ENCODE results near the gene KSR2. TPM values are rescaled to one million over a fixed set of nuclear protein-coding genes. Genes with fewer than 3 reads are reported as not detected.

The KSR2 gene
- total RNA-seq, 1 donor from 2014 or later, result not detected

- Mint-ChIP-seq H3K4me3 (ENCODE audit: unreplicated experiment) (no peak overlapping the region), H3K36me3 (ENCODE audit: low read depth) (no peaks in the 10 kb centered on the region), H3K9me3 (ENCODE audit: low read depth) (no peaks in the 10 kb centered on the region), H3K27me3 (ENCODE audit: low read depth) (peaks cover 5% of the 10 kb centered on the region), H3K4me1 (ENCODE audit: low read depth) (peaks cover 29% of the 10 kb centered on the region), H3K27ac (ENCODE audit: unreplicated experiment) (no peak overlapping the region)
- TF ChIP-seq CTCF (IDR thresholded peaks at IDR 0.05), result no peak
- no peak for DNase-seq (ENCODE audit: low spot score)
Measured at GRCh38 chr12:117662620-117663395, 306.0 kb downstream of the KSR2 start.

GRCh38 chr12:117662220-117662619 lies 306.6 kb downstream of the KSR2 start:
- Mint-ChIP-seq H3K36me3 (ENCODE audit: low read depth) (no peaks in the 10 kb centered on the region), H3K4me3 (ENCODE audit: unreplicated experiment) (no peak overlapping the region), H3K27me3 (ENCODE audit: low read depth) (peaks cover 4% of the 10 kb centered on the region), H3K4me1 (ENCODE audit: low read depth) (peaks cover 27% of the 10 kb centered on the region), H3K9me3 (ENCODE audit: low read depth) (no peaks in the 10 kb centered on the region), H3K27ac (ENCODE audit: unreplicated experiment) (no peak overlapping the region)
- no peak for DNase-seq (ENCODE audit: low spot score)
- TF ChIP-seq CTCF (IDR thresholded peaks at IDR 0.05), result no peak

GRCh38 chr12:117661471-117661870 lies 307.3 kb downstream of the KSR2 start:
- Mint-ChIP-seq H3K9me3 (ENCODE audit: low read depth) (no peaks in the 10 kb centered on the region), H3K27me3 (ENCODE audit: low read depth) (no peaks in the 10 kb centered on the region)
- no peak for DNase-seq (ENCODE audit: low spot score)

GRCh38 chr12:117660896-117661295 lies 307.9 kb downstream of the KSR2 start:
- no peaks in the 10 kb centered on the region for H3K27me3 Mint-ChIP-seq (ENCODE audit: low read depth)
- no peaks in the 10 kb centered on the region for H3K36me3 Mint-ChIP-seq (ENCODE audit: low read depth)
- no peak for TF ChIP-seq CTCF (IDR thresholded peaks at IDR 0.05)
- H3K9me3 Mint-ChIP-seq (ENCODE audit: low read depth), result no peaks in the 10 kb centered on the region
- DNase-seq (ENCODE audit: low spot score), result no peak
- H3K4me1 Mint-ChIP-seq (ENCODE audit: low read depth), result peaks cover 21% of the 10 kb centered on the region
- no peak overlapping the region for H3K4me3 Mint-ChIP-seq (ENCODE audit: unreplicated experiment)
- H3K27ac Mint-ChIP-seq (ENCODE audit: unreplicated experiment), result no peak overlapping the region

More at GRCh38 chr12:117661471-117661870, 307.3 kb downstream of the KSR2 start:
- H3K36me3 Mint-ChIP-seq (ENCODE audit: low read depth), result no peaks in the 10 kb centered on the region
- no peak for TF ChIP-seq CTCF (IDR thresholded peaks at IDR 0.05)
- no peak overlapping the region for H3K27ac Mint-ChIP-seq (ENCODE audit: unreplicated experiment)
- H3K4me1 Mint-ChIP-seq (ENCODE audit: low read depth), result peaks cover 21% of the 10 kb centered on the region
- no peak overlapping the region for H3K4me3 Mint-ChIP-seq (ENCODE audit: unreplicated experiment)

- H3K27ac Mint-ChIP-seq (ENCODE audit: unreplicated experiment), result no peak overlapping the region
- TF ChIP-seq CTCF (IDR thresholded peaks at IDR 0.05), result no peak
- H3K36me3 Mint-ChIP-seq (ENCODE audit: low read depth), result no peaks in the 10 kb centered on the region
- H3K4me3 Mint-ChIP-seq (ENCODE audit: unreplicated experiment), result no peak overlapping the region
- H3K27me3 Mint-ChIP-seq (ENCODE audit: low read depth), result peaks cover 2% of the 10 kb centered on the region
- no peak for DNase-seq (ENCODE audit: low spot score)
- H3K4me1 Mint-ChIP-seq (ENCODE audit: low read depth), result peaks cover 21% of the 10 kb centered on the region
- no peaks in the 10 kb centered on the region for H3K9me3 Mint-ChIP-seq (ENCODE audit: low read depth)
Measured at GRCh38 chr12:117658226-117658625, 310.6 kb downstream of the KSR2 start.
